Lower leg skin (tissue), 4 donors: ENCODE measurements around the gene NRK. TPM values are rescaled to one million over a fixed set of nuclear protein-coding genes. Genes with fewer than 3 reads are reported as not detected.

ENCODE experiments used
- total RNA-seq, 4 donors: library from RNA; depleted of rRNA; stranded (reverse); fragments of >200 nt; gene quantifications; one replicate each; pipeline ENCODE4 v1.1.0, GENCODE V29; 2016

NRK gene
- total RNA-seq, 4 donors from 2014 or later, result 0.05 to 0.42 (median 0.26) TPM; not detected in 1

Other genes starting within 250 kb of the NRK start
- gene SERPINA7, start 216.2 kb downstream of the NRK start, total RNA-seq, result not detected